ENCODE measurements around the gene ENTPD5. TPM values are rescaled to one million over a fixed set of nuclear protein-coding genes. Genes with fewer than 3 reads are reported as not detected.
"Not testable (repeated sequence)": the region's sequence is repeated elsewhere in the genome, so short reads cannot be mapped to it uniquely, and the experiment has no call there.

The ENTPD5 gene
- total RNA-seq, 1 donor = 10.1 TPM

DNA sequence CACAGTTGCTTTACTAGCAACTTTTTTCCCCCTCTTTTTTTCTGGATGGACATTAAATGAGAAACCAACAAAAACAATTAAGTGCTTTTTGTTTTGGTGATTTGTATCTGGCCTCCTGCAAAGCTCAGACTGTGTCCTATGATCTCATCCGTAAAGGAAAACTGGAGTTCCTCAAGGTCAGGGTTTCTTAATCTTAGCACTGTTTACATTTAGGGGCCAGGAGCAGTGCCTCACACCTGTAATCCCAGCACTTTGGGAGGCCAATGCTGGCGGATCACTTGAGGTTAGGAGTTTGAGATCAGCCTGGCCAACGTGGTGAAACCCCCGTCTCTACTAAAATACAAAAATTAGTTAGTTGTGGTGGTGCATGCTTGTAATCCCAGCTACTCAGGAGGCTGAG is 28.0 kb downstream of the ENTPD5 start:
- no peak overlapping the region for H3K4me2 ChIP-seq (ENCODE audit: insufficient read depth, low read length)
- no peaks in the 10 kb centered on the region for H3K9me3 ChIP-seq (ENCODE audit: low read depth, low read length)
- H3K4me1 ChIP-seq (ENCODE audit: insufficient read depth, low read length) = no peaks in the 10 kb centered on the region
- H3K27ac ChIP-seq (ENCODE audit: low read depth, low read length) = no peak overlapping the region
- H2AFZ ChIP-seq (ENCODE audit: low read length) = no peak overlapping the region
- H3K79me2 ChIP-seq (ENCODE audit: insufficient read depth, low read length) = no peaks in the 10 kb centered on the region
- peaks cover 16% of the 10 kb centered on the region for H3K36me3 ChIP-seq (ENCODE audit: insufficient read depth, low read length)
- TF ChIP-seq, protein P1, sequence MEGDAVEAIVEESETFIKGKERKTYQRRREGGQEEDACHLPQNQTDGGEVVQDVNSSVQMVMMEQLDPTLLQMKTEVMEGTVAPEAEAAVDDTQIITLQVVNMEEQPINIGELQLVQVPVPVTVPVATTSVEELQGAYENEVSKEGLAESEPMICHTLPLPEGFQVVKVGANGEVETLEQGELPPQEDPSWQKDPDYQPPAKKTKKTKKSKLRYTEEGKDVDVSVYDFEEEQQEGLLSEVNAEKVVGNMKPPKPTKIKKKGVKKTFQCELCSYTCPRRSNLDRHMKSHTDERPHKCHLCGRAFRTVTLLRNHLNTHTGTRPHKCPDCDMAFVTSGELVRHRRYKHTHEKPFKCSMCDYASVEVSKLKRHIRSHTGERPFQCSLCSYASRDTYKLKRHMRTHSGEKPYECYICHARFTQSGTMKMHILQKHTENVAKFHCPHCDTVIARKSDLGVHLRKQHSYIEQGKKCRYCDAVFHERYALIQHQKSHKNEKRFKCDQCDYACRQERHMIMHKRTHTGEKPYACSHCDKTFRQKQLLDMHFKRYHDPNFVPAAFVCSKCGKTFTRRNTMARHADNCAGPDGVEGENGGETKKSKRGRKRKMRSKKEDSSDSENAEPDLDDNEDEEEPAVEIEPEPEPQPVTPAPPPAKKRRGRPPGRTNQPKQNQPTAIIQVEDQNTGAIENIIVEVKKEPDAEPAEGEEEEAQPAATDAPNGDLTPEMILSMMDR (IDR thresholded peaks at IDR 0.05; ENCODE audit: extremely low read depth, low read depth, low read length) = no peak
- no peak overlapping the region for H3K4me3 ChIP-seq (ENCODE audit: insufficient read depth, low read length)
- no peak for DNase-seq (ENCODE audit: insufficient read length, low spot score, missing footprints)
- H3K27me3 ChIP-seq (ENCODE audit: insufficient read depth, low read length) = no peaks in the 10 kb centered on the region
- no peaks in the 10 kb centered on the region for H4K20me1 ChIP-seq (ENCODE audit: insufficient read depth, low read length)

DNA sequence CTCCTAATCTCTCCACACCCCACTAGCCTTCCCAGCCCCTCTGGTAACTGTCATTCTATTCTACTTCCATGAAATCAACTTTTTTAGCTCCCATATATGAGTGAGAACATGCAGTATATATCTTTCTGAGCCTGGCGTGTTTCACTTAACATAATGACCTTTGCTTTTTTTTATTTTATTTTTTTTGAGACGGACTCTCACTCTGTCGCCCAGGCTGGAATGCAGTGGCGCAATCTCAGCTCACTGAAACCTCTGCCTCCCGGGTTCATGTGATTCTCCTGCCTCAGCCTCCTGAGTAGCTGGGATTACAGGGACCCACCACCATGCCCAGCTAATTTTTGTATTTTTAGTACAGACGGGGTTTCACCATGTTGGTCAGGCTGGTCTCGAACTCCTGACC is 30.4 kb downstream of the ENTPD5 start:
- not testable (repeated sequence) for H3K27me3 ChIP-seq (ENCODE audit: insufficient read depth, low read length); H3K4me2 ChIP-seq (ENCODE audit: insufficient read depth, low read length); H3K4me3 ChIP-seq (ENCODE audit: insufficient read depth, low read length); H3K79me2 ChIP-seq (ENCODE audit: insufficient read depth, low read length); H3K9me3 ChIP-seq (ENCODE audit: low read depth, low read length); H3K27ac ChIP-seq (ENCODE audit: low read depth, low read length); H3K4me1 ChIP-seq (ENCODE audit: insufficient read depth, low read length); H2AFZ ChIP-seq (ENCODE audit: low read length); H4K20me1 ChIP-seq (ENCODE audit: insufficient read depth, low read length); DNase-seq (ENCODE audit: insufficient read length, low spot score, missing footprints)
- H3K36me3 ChIP-seq (ENCODE audit: insufficient read depth, low read length) = peaks cover 17% of the 10 kb centered on the region

DNA sequence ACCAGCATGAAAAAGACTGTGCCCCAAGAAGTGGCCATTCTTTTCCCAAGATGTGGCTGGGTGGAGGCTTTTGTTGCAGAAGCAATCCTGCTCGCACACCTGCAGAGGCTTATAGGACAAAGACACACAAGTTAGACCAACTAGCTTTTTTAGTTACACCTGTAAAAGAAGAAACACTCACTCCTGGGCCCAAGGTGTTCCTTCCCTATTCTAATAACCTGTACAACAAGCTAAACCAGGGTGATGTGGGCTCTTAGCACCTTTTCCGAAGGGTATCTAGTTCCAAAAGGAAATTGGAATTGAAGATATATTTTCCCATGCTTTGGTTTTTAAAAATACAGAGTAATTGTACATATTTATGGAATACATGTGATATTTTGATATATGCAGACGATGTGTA is 31.0 kb downstream of the ENTPD5 start:
- no peak overlapping the region for H2AFZ ChIP-seq (ENCODE audit: low read length)
- H3K36me3 ChIP-seq (ENCODE audit: insufficient read depth, low read length) = peaks cover 17% of the 10 kb centered on the region
- no peaks in the 10 kb centered on the region for H3K4me1 ChIP-seq (ENCODE audit: insufficient read depth, low read length)
- H3K27me3 ChIP-seq (ENCODE audit: insufficient read depth, low read length) = no peaks in the 10 kb centered on the region
- no peak overlapping the region for H3K27ac ChIP-seq (ENCODE audit: low read depth, low read length)
- H3K4me2 ChIP-seq (ENCODE audit: insufficient read depth, low read length) = no peak overlapping the region
- H3K4me3 ChIP-seq (ENCODE audit: insufficient read depth, low read length) = no peak overlapping the region
- H4K20me1 ChIP-seq (ENCODE audit: insufficient read depth, low read length) = no peaks in the 10 kb centered on the region
- H3K9me3 ChIP-seq (ENCODE audit: low read depth, low read length) = no peaks in the 10 kb centered on the region
- H3K79me2 ChIP-seq (ENCODE audit: insufficient read depth, low read length) = no peaks in the 10 kb centered on the region
- TF ChIP-seq, protein P1 (IDR thresholded peaks at IDR 0.05; ENCODE audit: extremely low read depth, low read depth, low read length) = no peak
- DNase-seq (ENCODE audit: insufficient read length, low spot score, missing footprints) = no peak

DNA sequence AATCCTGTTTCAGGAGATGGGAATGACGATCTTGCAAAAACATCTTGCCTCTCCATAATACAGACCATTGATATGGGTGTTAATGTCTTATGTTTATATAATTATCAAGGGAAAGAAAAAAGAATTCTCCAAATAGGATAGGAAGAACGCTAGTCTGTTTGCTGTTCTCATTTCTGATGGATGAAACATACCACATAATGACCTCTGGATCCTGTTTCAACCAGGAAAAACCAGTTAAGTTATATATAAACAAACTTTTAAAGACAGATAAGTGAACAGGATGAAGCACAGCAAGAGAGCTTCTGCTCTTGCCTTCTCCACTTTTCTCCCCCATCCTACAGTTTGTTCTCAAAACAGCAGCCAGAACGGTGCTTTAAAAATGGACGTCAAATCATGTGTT is 41.2 kb downstream of the ENTPD5 start:
- H3K4me1 ChIP-seq (ENCODE audit: insufficient read depth, low read length) = peaks cover 6% of the 10 kb centered on the region
- H2AFZ ChIP-seq (ENCODE audit: low read length) = no peak overlapping the region
- H3K79me2 ChIP-seq (ENCODE audit: insufficient read depth, low read length) = no peaks in the 10 kb centered on the region
- no peak for DNase-seq (ENCODE audit: insufficient read length, low spot score, missing footprints)
- H3K27ac ChIP-seq (ENCODE audit: low read depth, low read length) = no peak overlapping the region
- no peaks in the 10 kb centered on the region for H3K9me3 ChIP-seq (ENCODE audit: low read depth, low read length)
- H3K4me2 ChIP-seq (ENCODE audit: insufficient read depth, low read length) = no peak overlapping the region
- peaks cover 15% of the 10 kb centered on the region for H3K36me3 ChIP-seq (ENCODE audit: insufficient read depth, low read length)
- TF ChIP-seq, protein P1 (IDR thresholded peaks at IDR 0.05; ENCODE audit: extremely low read depth, low read depth, low read length) = no peak
- H4K20me1 ChIP-seq (ENCODE audit: insufficient read depth, low read length) = no peaks in the 10 kb centered on the region
- H3K4me3 ChIP-seq (ENCODE audit: insufficient read depth, low read length) = no peak overlapping the region
- no peaks in the 10 kb centered on the region for H3K27me3 ChIP-seq (ENCODE audit: insufficient read depth, low read length)

Data from osteoblast (primary cell).